Cerebellar nuclear complex (tissue), 1 donor: ENCODE measurements around the gene RRP1B.
"Not testable (repeated sequence)": the region's sequence is repeated elsewhere in the genome, so short reads cannot be mapped to it uniquely, and the experiment has no call there.

Source experiments
- DNase-seq, 2 experiments: peaks; one replicate each; lab custom pipeline; 2025; lab: John Stamatoyannopoulos, UW

Gene RRP1B

GRCh38 chr21:43639470-43640353 lies 19.6 kb upstream of the RRP1B start:
- DNase-seq, result no peak

DNA sequence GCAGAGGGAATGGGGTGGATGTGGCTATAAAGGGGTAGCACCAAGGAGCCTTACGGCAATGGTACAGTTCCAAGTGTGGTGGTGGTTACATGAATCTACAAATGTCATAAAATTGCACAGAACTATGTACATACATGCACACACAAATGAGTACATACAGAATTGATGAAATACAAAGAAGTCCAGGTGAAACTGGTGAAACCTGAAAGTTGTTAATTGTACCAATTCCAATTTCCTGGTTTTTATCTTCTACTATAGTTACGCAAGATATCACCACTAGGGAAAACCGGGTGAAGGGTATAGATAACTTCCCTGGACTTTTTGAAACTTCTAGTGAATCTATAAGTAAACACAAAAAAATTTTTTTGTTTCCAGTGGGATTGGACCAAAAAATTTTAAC lies 19.0 kb upstream of the RRP1B start:
- no peak for DNase-seq

GRCh38 chr21:43643193-43643592 lies 16.2 kb upstream of the RRP1B start:
- no peak for DNase-seq

GRCh38 chr21:43644071-43644470 lies 15.3 kb upstream of the RRP1B start:
- no peak for DNase-seq

GRCh38 chr21:43644609-43645008 lies 14.8 kb upstream of the RRP1B start:
- no peak for DNase-seq

GRCh38 chr21:43645136-43645891 lies 14.0 kb upstream of the RRP1B start:
- DNase-seq, result no peak

DNA sequence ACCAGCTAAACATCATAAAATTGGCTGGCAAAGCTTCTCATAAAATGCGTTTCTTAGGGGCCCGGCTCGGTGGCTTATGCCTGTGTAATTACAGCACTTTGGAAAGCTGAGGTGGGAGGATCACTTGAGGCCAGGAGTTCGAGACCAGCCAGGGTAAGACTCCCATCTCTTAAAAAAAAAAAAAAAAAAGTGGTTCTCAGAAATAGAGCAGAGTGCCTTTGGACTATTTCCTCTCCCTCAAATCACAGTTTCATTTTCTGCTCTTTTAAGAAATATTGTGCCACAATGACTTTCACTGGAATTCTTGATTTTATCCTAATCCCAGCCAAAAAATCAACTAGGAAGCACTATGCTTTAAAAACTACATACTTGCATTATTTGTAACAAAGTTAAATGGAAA lies 13.4 kb upstream of the RRP1B start:
- DNase-seq, result no peak

GRCh38 chr21:43646550-43647260 lies 12.7 kb upstream of the RRP1B start:
- peak; percentile 28 to 41 for DNase-seq

GRCh38 chr21:43648171-43648570 lies 11.2 kb upstream of the RRP1B start:
- DNase-seq, result no peak

DNA sequence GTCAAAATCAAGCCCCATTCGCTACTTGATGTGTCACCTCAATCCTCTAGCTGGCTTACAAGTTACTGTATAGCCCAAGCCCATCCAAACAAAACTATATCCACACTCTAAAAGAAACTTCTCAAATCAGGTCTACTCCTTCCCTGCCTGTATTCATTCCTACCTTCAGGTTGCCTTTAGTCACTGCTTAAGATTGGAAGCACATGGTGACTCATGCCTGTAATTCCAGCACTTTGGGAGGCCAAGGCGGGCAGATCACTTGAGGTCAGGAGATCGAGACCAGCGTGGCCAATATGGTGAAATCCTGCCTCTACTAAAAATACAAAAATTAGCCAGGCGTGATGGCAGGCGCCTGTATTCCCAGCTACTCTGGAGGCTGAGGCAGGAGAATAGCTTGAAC lies 7.4 kb upstream of the RRP1B start:
- not testable (repeated sequence) for DNase-seq

DNA sequence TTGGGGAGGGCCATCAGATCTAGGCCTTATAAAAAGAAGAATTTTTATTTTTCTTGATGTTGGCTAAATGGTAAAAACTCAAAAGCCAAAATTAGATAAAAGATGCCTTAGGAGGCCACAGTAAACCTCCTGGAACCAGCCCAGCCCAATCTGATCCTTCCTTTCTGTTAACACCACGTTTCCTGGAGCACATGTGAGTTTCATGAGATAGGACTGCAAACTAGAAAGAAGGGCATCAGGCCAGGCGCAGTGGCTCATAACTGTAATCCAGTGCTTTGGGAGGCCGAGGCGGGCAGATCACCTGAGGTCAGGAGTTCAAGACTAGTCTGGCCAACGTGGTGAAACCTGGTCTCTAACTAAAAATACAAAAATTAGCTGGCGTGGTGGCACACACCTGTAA lies 6.7 kb upstream of the RRP1B start:
- DNase-seq, result no peak

DNA sequence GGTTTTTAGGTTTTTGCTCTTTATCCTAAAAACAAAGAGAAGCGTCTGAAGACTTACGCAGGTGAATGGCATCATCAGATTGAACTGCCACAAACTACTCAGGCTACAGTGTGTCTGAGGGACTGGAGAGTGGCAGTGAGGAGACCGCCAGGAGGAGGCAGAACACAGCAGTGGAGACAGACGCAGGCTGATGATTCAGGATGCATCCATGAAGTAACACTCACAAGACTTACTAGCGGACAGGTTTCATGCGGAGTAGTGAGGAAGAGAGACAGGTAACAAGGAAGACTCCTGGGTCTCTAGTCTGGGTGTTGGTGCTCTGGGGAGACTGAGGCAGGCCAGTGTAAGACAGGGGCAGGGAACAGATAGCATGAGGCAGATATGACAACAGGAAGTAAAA lies 5.7 kb upstream of the RRP1B start:
- no peak for DNase-seq

- DNase-seq, result no peak
These were observed 4.4 kb upstream of the RRP1B start for GRCh38 chr21:43654806-43655489.

DNA sequence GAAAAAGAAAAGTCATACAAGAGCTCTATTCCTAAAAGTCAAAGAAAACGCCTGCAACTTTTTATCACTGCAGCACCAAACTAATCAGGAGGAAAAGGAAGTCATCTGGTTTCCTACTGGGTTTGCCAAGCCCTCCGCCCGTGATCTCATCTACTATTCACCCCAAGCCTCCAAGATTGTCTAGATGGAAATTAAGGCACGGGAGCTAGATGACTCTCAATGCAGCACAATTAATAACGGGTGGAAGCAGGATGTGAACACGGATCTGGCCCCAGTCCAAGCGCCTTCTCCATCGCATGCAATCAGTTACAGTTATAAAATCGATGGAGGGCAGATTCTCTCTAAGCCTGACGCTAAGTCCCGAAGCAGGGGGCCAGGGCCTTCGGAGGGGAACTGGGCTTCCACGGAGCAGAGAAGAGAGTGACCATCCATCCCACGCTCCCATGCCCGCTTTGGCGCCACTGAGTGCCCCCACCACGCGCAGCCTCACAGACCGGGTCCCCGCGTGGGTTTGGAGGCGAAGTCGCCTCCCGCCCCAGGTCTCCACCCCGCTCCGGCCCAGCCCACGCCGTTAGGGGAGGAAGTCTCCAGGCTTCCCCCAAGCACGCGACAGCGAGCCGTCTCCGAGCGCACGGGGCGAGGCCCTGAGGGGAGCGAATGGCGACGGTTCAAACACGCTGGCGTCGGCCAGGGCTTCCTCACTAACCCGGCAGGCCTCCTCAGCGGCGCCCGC lies 1.8 kb upstream of the RRP1B start:
- no peak for DNase-seq

DNA sequence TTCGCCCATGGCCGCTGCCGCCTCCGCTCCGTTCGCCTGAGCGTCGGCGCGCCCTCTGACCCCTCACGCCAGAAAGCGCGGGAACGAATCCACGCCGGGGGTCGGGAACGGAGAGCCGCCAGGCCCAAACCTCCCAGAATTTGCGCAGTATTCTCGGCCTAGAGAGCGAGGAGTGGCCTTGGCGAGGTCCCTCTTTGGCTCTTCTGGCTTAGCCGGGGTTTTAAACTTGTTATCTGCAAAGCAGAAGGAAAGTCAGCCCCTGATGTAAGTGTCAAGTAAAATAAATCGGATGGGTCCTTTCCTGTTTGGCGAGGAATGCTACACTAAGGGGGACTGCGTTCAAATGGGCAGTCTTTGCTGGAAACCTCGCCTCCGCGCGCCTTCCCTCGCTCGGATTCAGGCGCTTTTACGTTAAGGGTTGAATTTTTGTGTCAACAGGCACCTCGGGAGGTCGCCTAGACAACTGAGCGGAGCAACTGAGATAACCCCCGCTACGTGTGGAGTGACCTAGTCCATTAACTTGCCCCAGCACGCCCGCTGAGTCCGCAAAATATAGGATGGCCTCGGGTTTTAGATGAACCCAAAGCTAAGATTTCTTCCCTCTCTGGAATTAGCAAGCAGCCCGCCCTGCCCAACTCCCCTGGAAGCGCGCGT lies 1.1 kb upstream of the RRP1B start:
- DNase-seq, result no peak

DNA sequence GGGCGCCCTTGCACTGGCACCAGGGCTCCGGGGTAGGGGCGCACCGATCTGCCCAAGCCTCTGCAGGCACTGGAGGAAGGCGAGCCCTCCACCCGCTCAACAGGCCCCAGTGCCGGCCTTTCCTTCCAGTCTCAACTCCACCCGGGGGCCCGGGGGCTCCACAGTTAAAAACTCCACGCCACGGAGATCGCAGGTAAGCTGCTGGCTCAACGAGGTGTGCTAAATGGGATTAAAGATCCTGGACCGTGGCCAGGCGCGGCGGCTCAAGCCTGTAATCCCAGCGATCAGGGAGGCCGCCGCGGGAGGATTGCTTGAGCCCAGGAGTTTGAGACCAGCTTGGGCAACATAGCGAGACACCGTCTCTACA lies 608 bp upstream of the RRP1B start:
- DNase-seq, result no peak

DNA sequence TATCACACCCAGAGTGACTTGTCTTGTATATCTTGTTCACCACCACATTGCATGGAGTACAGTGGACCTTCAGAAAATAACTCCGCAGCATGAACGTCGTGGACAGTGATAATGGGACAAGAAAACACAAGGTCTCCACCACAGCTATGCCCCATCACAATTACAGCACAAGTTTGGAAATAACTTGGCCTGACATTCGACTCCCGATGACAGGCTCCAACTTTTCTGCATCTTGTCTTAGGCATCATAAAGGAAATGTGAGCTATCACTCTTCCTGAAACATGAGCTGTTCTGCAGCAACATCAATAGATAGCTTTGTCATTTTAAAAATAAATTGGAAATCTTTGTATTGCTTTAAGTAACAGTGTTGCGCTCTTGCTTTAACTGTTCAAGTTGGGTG lies 2.9 kb downstream of the RRP1B start:
- DNase-seq, result no peak

- DNase-seq, result no peak
These were observed 3.7 kb downstream of the RRP1B start for GRCh38 chr21:43663033-43663432.

GRCh38 chr21:43664358-43664757 lies 5.0 kb downstream of the RRP1B start:
- DNase-seq, result no peak

- no peak for DNase-seq
These were observed 6.5 kb downstream of the RRP1B start for GRCh38 chr21:43665879-43666278.
